Stimulated activated naive CD8-positive, alpha-beta T cell treated with anti-CD3 and anti-CD28 coated beads, Interleukin-15, Interleukin-2, amounts not matched to agents 100 ng/mL and 50 ng/mL, for 24 hours (primary cell): ENCODE measurements around the gene NCR1.
"Not testable (repeated sequence)": the region's sequence is repeated elsewhere in the genome, so short reads cannot be mapped to it uniquely, and the experiment has no call there.

Experiments used
- H3K27ac Mint-ChIP-seq: one replicate; pipeline ENCODE4 v1.8.0; 2021; ENCODE audit warnings: mild to moderate bottlenecking, mixed read lengths
- H3K27me3 Mint-ChIP-seq: one replicate; pipeline ENCODE4 v1.8.0; 2021; ENCODE audit warnings: mixed read lengths
- H3K36me3 Mint-ChIP-seq: one replicate; pipeline ENCODE4 v1.8.0; 2021; ENCODE audit warnings: low read depth, mixed read lengths
- H3K4me1 Mint-ChIP-seq: one replicate; pipeline ENCODE4 v1.8.0; 2021; ENCODE audit warnings: low read depth, mixed read lengths
- H3K4me3 Mint-ChIP-seq: one replicate; pipeline ENCODE4 v1.8.0; 2021; ENCODE audit warnings: mild to moderate bottlenecking, mixed read lengths
- H3K9me3 Mint-ChIP-seq: one replicate; pipeline ENCODE4 v1.8.0; 2021; ENCODE audit warnings: mixed read lengths

Gene NCR1, protein sequence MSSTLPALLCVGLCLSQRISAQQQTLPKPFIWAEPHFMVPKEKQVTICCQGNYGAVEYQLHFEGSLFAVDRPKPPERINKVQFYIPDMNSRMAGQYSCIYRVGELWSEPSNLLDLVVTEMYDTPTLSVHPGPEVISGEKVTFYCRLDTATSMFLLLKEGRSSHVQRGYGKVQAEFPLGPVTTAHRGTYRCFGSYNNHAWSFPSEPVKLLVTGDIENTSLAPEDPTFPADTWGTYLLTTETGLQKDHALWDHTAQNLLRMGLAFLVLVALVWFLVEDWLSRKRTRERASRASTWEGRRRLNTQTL

DNA sequence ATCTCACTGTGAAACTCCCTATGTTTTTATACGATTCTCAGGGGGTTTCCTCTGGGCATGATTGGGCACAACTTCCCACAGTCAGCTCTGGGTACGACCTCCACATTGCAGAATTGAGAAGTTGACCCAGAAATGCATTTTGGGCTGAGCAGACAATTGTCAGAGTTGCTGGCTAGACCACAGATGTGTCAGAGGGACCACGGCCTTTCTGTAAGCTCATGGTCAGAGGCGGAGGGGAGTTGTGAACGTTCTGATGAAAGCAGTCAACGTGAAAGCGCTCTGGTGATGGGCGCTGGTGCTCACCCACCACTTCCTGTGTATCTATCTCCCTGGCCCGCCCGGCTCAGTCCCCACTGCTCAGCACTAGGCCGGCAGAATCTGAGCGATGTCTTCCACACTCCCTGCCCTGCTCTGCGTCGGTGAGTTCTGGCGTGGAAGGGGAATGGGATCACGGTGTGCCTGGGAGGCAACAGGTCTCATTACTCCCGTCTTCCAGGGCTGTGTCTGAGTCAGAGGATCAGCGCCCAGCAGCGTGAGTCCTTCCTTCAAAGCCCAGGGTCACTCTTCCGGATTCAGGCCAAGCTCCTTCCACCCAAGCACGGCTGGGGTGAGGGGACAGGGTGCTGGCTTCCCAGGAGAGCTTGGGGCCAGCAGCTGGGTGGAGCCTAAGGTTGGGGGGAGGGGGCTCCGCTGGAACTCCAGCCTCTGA is at the start of gene NCR1:
TSS of gene NCR1 (plus strand) at position 346 of the 709 bp plus-strand sequence. CDS start at position 386, 40 bp downstream.
- Mint-ChIP-seq H3K4me1 (peaks cover 2% of the 10 kb centered on the region), H3K9me3 (no peaks in the 10 kb centered on the region), H3K27me3 (peaks cover 7% of the 10 kb centered on the region), H3K27ac (no peak within 1 kb of the TSS), H3K36me3 (no peaks in the 10 kb centered on the region), H3K4me3 (peak within 1 kb of the TSS; percentile 65)

DNA sequence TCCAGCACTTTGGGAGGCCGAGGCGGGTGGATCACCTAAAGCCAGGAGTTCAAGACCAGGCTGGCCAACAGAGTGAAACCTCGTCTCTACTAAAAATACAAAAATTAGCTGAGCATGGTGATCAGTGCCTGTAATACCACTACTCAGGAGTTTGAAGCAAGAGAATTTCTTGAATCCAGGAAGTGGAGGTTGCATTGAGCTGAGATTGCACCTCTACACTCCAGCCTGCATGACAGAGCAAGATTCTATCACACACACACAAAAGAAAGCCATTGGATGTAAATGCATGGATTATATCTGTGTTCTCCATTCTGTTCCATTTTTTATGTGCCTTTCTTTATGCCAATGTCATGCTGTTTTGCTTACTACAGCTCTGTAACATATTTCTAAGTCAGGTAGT is 47.5 kb upstream of the NCR1 start:
- H3K9me3 Mint-ChIP-seq, H3K27ac Mint-ChIP-seq, H3K36me3 Mint-ChIP-seq, H3K4me1 Mint-ChIP-seq, H3K4me3 Mint-ChIP-seq: not testable (repeated sequence)
- peaks cover 14% of the 10 kb centered on the region for H3K27me3 Mint-ChIP-seq

DNA sequence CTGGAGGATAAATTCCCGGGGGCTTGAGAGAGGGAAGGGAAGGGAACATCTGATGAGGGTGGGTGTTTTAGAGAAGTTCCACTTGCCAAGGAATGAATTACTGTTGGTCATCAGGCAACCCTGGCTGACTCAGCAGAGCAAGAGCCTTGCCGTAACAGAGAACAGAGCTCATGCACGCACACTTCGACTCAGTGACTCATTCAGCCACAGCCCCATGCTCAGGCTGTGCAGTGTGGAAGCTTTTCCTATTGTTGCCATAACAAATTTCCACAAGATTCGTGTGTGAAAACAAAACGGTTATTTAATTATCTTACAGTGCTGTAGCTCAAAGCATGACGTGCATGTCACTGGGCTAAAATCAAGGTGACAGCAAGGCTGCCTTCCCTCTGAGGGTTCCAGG is 46.5 kb upstream of the NCR1 start:
- H3K4me3 Mint-ChIP-seq, H3K36me3 Mint-ChIP-seq, H3K9me3 Mint-ChIP-seq, H3K27ac Mint-ChIP-seq, H3K4me1 Mint-ChIP-seq: not testable (repeated sequence)
- peaks cover 14% of the 10 kb centered on the region for H3K27me3 Mint-ChIP-seq

DNA sequence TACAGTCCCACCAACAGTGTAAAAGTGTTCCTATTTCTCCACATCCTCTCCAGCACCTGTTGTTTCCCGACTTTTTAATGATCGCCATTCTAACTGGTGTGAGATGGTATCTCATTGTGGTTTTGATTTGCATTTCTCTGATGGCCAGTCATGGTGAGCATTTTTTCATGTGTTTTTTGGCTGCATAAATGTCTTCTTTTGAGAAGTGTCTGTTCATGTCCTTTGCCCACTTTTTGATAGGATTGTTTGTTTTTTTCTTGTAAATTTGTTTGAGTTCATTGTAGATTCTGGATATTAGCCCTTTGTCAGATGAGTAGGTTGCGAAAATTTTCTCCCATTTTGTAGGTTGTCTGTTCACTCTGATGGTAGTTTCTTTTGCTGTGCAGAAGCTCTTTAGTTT is 42.5 kb upstream of the NCR1 start:
- H3K27me3 Mint-ChIP-seq, result peaks cover 25% of the 10 kb centered on the region
- H3K4me1 Mint-ChIP-seq, H3K4me3 Mint-ChIP-seq, H3K36me3 Mint-ChIP-seq, H3K27ac Mint-ChIP-seq, H3K9me3 Mint-ChIP-seq: not testable (repeated sequence)

DNA sequence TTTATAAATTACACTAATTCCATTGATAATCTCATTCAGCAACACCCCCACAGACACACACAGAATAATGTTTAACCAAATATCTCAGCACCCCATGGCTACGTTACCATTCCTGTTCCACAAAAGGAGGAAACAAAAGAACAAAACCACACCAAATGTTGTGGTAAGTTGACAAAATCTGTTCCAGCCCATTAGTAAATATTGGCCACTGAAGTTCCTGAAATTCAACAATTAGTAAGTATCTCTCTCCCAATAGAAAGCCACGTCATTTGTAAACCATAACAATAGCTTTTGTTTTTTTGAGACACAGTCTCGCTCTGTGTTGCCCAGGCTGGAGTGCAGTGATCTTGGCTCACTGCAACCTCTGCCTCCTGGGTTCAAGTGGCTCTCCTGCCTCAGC is 34.3 kb upstream of the NCR1 start:
- Mint-ChIP-seq H3K4me3 (no peak overlapping the region), H3K27me3 (peaks cover 23% of the 10 kb centered on the region), H3K36me3 (no peaks in the 10 kb centered on the region), H3K4me1 (no peaks in the 10 kb centered on the region), H3K9me3 (no peaks in the 10 kb centered on the region), H3K27ac (no peak overlapping the region)

DNA sequence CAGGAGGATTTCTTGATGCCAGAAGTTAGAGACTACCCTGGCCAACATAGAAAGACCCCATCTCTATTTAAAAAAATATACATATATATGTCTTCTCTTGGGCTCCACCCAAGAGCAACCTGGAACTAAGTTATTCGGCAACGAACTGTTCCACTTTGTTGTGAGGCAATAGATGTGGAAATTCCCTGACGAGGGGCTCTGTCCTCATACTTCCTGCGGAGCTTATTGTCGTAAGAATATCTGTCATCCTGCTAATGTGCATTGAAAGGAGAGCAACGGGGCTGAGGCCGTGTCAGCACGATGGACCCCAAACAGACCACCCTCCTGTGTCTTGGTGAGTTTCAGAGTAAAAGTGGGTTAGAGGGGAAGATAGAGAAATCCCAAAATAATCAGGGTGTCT is 32.0 kb upstream of the NCR1 start, which contains the start of gene FCAR:
TSS of gene FCAR (plus strand) at position 246 of the 400 bp plus-strand sequence. CDS start at position 301, 55 bp downstream.
- peaks cover 27% of the 10 kb centered on the region for H3K27me3 Mint-ChIP-seq
- H3K27ac Mint-ChIP-seq, result no peak within 1 kb of the TSS
- no peaks in the 10 kb centered on the region for H3K9me3 Mint-ChIP-seq
- no peaks in the 10 kb centered on the region for H3K36me3 Mint-ChIP-seq
- H3K4me3 Mint-ChIP-seq, result no peak within 1 kb of the TSS
- H3K4me1 Mint-ChIP-seq, result no peaks in the 10 kb centered on the region

DNA sequence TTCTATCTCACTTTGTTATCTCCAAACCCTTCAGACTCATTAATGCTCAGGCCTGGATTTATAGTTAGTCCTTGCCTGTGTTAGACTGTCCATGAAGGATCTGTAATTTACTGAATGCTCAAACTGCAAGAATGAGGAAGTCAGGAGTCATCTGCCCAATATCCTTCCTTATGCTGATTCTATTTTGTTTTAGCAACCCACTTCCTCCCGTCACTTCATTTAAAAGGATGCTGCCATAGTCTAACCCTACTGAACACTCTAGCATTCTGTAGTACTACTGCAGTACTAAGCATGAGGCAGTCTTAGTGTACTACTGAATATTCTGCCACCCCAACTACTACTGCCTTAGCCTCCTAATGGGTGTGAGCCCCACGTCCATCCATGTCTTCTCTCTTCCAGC is 30.4 kb upstream of the NCR1 start:
- Mint-ChIP-seq H3K4me3 (no peak overlapping the region), H3K27ac (no peak overlapping the region), H3K9me3 (no peaks in the 10 kb centered on the region), H3K27me3 (peaks cover 34% of the 10 kb centered on the region), H3K4me1 (no peaks in the 10 kb centered on the region), H3K36me3 (no peaks in the 10 kb centered on the region)

DNA sequence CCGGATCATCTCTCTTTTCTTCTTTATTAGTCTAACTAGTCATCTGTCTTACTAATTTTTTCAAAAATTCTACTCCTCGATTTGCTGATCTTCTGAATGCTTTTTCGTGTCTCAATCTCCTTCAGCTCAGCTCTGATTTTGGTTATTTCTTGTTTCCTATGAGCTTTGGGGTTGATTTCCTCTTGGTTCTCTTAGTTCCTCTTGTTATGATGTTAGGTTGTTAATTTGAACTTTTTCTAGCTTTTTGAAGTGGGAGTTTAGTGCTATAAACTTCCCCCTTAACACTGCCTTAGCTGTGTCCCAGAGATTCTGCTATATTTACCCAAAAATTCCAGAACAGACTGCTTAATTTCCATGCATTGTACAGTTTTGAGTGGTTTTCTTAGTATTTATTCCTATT is 28.5 kb upstream of the NCR1 start:
- no peaks in the 10 kb centered on the region for H3K9me3 Mint-ChIP-seq
- no peaks in the 10 kb centered on the region for H3K36me3 Mint-ChIP-seq
- H3K27me3 Mint-ChIP-seq, result peaks cover 35% of the 10 kb centered on the region
- no peak overlapping the region for H3K27ac Mint-ChIP-seq
- no peaks in the 10 kb centered on the region for H3K4me1 Mint-ChIP-seq
- no peak overlapping the region for H3K4me3 Mint-ChIP-seq

DNA sequence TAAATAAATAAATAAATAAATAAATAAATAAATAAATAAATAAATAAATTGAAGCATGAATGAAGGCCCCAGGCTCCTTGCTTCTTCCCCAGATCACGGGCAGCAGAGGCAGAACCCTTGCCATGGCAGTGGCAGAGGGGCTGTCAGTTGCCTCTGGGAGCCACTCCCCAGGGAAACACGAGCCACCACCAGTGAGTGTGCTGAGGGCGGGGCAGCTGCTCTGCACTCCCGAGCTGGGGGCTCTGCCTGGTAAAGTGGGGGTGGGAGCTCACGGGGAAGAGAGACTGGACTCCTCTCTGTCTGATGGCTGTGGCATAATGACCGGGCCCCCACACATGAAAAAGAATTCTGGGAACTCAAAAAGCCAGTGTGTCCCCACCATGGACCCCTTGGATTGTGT is 24.1 kb upstream of the NCR1 start:
- no peaks in the 10 kb centered on the region for H3K9me3 Mint-ChIP-seq
- no peak overlapping the region for H3K4me3 Mint-ChIP-seq
- H3K36me3 Mint-ChIP-seq, result no peaks in the 10 kb centered on the region
- H3K4me1 Mint-ChIP-seq, result peaks cover 4% of the 10 kb centered on the region
- peaks cover 34% of the 10 kb centered on the region for H3K27me3 Mint-ChIP-seq
- no peak overlapping the region for H3K27ac Mint-ChIP-seq

DNA sequence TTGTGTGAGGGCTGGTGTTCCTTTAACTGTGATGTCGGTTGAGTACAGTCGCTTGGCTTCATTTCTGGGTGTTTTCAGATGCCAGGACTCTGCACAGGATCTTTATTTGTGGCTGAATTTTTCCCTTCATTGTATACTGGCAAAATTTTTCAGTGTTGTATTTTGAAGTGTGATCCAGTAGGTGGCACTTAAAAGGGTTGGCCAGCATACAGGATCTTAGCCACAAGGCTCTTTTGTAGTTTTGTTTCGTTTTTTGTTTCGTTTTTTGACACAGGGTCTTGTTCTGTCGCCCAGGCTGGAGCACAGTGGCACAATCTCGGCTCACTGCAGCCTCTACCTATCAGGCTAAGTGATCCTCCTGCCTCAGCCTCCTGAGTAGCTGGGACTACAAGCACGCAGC is 23.2 kb upstream of the NCR1 start:
- Mint-ChIP-seq H3K27ac (no peak overlapping the region), H3K4me1 (peaks cover 4% of the 10 kb centered on the region), H3K4me3 (no peak overlapping the region), H3K36me3 (no peaks in the 10 kb centered on the region), H3K9me3 (no peaks in the 10 kb centered on the region), H3K27me3 (peaks cover 27% of the 10 kb centered on the region)

DNA sequence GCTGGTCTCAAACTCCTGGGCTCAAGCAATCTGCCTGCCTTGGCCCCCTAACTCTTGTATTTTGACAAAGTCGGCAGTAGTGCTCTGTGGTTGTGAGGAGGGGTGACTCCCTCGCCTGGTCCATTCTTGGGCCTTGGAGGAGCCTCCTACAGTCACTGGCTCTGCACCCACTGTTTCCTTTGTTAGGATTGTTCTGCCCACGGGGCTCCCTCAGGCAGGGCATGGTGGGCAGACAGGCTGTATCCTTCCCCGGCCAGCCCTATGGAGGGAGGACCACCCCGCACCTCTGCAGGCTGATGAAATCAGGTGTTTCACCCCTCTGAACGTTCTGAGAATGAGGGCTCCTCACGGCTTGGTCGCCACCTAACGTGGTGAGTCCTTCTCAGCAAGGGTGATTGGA is 22.7 kb upstream of the NCR1 start:
- Mint-ChIP-seq H3K4me3 (no peak overlapping the region), H3K27me3 (peaks cover 24% of the 10 kb centered on the region), H3K9me3 (no peaks in the 10 kb centered on the region), H3K27ac (no peak overlapping the region), H3K4me1 (peaks cover 4% of the 10 kb centered on the region), H3K36me3 (no peaks in the 10 kb centered on the region)

DNA sequence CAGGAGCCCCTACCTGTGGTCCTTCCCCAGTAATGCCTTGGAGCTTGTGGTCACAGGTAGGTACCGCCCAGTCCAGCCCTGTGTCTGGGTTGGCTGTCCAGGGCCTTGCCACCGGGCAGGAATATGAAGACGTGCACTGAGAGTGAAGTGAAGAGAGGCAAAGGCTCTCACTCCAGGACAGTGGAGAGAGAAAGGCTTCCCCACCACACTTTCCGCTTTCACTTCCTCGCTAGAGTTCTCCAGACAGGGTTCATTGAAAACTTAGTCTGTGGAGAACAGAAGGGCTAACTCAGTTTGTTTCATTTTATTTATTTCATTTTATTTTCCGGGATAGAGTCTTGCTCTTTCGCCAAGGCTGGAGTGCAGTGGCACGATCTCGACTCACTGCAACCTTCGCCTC is 17.7 kb upstream of the NCR1 start:
- H3K27me3 Mint-ChIP-seq, result no peaks in the 10 kb centered on the region
- H3K4me3 Mint-ChIP-seq, result no peak overlapping the region
- H3K36me3 Mint-ChIP-seq, result no peaks in the 10 kb centered on the region
- no peak overlapping the region for H3K27ac Mint-ChIP-seq
- no peaks in the 10 kb centered on the region for H3K9me3 Mint-ChIP-seq
- no peaks in the 10 kb centered on the region for H3K4me1 Mint-ChIP-seq

DNA sequence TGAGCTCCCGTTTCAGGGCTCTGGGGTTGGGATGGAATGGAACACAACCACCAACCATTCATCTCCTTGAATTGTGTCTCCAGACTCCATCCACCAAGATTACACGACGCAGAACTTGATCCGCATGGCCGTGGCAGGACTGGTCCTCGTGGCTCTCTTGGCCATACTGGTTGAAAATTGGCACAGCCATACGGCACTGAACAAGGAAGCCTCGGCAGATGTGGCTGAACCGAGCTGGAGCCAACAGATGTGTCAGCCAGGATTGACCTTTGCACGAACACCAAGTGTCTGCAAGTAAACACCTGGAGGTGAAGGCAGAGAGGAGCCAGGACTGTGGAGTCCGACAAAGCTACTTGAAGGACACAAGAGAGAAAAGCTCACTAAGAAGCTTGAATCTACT is 16.4 kb upstream of the NCR1 start:
- Mint-ChIP-seq H3K27ac (no peak overlapping the region), H3K27me3 (no peaks in the 10 kb centered on the region), H3K4me3 (no peak overlapping the region), H3K9me3 (no peaks in the 10 kb centered on the region), H3K4me1 (no peaks in the 10 kb centered on the region), H3K36me3 (no peaks in the 10 kb centered on the region)

DNA sequence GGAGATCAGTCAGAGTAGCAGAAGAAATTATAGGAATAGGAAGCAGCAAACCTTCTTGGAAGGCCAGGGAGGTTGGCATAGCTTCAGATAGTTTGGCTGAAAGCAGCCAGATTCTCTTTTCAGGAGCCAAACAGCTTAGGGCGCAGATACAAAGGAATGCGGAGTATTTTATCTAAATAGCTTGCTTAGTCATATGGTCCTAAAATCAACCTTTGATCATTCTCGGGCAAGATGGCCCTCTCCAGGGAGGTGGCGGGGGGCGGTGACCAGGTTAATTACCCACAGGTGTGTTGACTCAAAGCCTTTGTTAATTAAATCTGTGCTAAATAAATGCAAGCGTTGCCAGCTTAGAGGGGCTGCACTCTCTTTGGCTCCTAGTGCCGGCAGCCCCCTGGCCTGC is 12.5 kb upstream of the NCR1 start:
- Mint-ChIP-seq H3K27me3 (peaks cover 4% of the 10 kb centered on the region), H3K27ac (no peak overlapping the region), H3K36me3 (no peaks in the 10 kb centered on the region), H3K9me3 (no peaks in the 10 kb centered on the region), H3K4me3 (no peak overlapping the region), H3K4me1 (no peaks in the 10 kb centered on the region)

DNA sequence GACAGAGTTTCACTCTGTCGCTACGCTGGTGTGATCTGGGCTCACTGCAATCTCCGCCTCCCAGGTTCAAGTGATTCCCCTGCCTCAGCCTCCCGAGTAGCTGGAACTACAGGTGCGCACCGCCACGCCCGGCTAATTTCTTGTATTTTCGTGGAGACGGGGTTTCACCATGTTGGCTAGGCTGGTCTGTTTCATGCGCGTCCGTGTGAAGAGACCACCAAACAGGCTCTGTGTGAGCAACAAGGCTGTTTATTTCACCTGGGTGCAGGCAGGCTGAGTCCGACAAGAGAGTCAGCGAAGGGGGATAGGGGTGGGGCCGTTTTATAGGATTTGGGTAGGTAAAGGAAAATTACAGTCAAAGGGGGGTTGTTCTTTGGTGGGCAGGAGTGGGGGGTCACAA is 11.8 kb upstream of the NCR1 start:
- not testable (repeated sequence) for H3K9me3 Mint-ChIP-seq, H3K36me3 Mint-ChIP-seq, H3K27me3 Mint-ChIP-seq, H3K4me1 Mint-ChIP-seq, H3K4me3 Mint-ChIP-seq, H3K27ac Mint-ChIP-seq

DNA sequence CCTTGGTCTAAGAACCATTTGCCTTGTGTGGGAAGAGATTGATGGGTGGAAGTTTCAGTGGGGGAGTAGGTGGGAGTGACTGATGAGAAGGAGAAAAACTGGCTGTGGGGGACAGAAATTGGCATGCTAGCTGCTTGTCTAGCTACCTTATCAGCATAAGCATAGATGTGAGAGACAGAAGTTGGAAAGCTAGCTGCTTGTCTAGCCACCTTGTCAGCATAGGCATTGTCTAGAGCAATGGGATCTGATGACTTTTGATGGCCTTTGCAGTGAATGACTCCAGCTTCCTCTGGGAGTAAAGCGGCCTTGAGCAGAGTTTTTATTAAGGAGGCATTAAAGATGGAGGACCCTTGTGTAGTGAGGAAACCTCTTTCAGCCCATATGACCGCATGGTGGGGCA is 9.9 kb upstream of the NCR1 start:
- H3K4me1 Mint-ChIP-seq, result no peaks in the 10 kb centered on the region
- H3K27ac Mint-ChIP-seq, result no peak overlapping the region
- no peak overlapping the region for H3K4me3 Mint-ChIP-seq
- peaks cover 8% of the 10 kb centered on the region for H3K27me3 Mint-ChIP-seq
- no peaks in the 10 kb centered on the region for H3K36me3 Mint-ChIP-seq
- H3K9me3 Mint-ChIP-seq, result no peaks in the 10 kb centered on the region
